CD4-positive, alpha-beta T cell treated with Interleukin-12 subunit alpha and Interleukin-12 subunit beta, for 1 hour (primary cell): ENCODE measurements around the gene IGFBP3.

Experiments used
- DNase-seq: peaks from one replicate; pipeline ENCODE4 v3.0.0-alpha.2; 2020

The IGFBP3 gene

GRCh38 chr7:45922810-45923209, 1.7 kb upstream of the IGFBP3 start:
- peak; percentile 29 for DNase-seq

- peak; percentile 36 for DNase-seq
Observed at GRCh38 chr7:45921699-45922519, 837 bp upstream of the IGFBP3 start.

- no peak for DNase-seq
Observed at GRCh38 chr7:45921381-45921698, 268 bp upstream of the IGFBP3 start.

DNA sequence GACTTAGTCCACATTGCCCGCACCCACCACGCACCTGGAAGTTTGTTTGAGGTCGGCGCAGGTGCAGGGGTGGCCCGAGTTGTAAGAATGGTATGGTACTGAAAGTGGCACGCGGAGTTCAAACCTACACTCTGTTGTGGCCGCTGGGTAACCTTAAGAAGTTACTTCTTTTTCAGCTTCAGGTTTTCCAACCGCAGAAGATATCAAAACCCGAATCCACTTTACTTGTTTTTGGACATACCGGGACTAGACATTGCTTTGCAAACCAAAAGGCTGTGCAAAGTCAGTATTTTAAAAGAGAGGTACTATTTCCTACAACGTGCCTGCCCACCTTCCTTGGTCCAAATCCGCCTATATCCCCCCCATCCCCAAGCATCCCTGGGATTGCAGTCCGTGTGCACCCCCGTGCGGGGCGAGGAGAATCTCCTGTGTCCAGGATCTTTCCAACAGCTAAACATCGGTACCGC, 1.0 kb downstream of the IGFBP3 start:
- DNase-seq, result no peak

DNA sequence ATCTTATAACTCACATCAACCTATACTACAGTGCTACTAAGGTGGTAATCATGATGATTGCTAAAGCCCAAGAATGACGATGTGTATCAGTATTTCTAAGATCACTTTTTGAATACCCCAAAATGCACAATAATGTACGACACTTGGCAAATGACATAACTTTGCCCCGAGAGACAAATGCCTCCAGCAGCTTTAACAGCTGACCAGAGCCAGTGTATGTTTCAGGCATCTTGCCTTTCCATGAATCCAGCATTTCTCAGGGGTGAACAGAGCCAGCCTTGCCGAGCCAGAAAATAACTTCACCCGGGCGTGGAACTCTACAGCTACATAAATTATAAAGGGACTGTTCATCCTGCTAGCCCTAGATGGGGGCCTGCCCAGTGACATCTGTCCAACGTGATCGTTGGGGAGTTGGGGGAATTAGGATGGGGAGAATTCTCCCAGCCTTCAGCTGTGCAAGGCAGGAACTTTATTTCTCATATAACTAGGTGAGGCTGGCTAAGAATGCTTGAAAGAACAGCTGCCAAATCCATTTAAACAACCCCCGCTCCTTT, 1.8 kb downstream of the IGFBP3 start:
- DNase-seq, result no peak

GRCh38 chr7:45918556-45918955, 2.5 kb downstream of the IGFBP3 start:
- no peak for DNase-seq

DNA sequence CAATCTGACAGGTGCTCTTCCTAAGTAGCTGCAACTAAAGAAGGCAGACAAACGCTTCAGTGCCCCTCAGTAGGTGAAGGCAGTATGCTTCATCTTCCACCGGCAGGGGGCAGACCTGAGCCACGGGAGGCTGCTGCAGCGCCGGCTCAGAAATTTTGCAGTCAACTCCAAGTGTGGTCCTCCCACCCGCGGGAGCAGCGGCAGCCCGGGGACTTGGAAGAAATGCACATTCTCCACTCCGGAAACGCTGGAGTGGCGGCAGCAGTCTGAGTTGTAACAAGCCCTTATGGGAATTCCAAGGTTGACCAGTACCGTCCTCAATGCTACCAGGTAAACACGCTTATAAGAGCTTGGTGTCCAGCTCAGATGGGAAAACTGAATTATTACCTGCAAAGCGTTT, 3.4 kb downstream of the IGFBP3 start:
- peak; percentile 67 for DNase-seq

GRCh38 chr7:45917064-45917463, 4.0 kb downstream of the IGFBP3 start:
- no peak for DNase-seq

DNA sequence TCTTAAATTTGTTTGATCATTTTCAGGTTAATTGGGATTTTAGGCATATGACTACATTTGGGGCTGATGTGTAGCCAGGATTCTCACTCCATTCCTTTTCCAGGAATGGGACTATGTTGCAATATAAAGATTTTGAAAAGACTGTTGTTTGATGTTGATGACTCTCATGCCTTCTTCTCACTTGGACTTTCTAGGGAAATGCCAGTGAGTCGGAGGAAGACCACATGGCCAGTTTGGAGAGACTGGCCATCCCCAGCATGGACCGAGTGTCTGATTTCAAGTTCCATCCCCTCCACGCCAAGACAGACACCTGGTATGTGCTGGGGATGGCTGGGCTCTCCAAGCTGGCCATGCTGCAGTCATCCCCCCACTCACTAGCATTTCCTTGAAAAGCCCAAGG, 5.5 kb downstream of the IGFBP3 start:
- no peak for DNase-seq

GRCh38 chr7:45914911-45915310, 6.2 kb downstream of the IGFBP3 start:
- DNase-seq, result no peak

- DNase-seq, result no peak
Observed at GRCh38 chr7:45912972-45913371, 8.1 kb downstream of the IGFBP3 start.

DNA sequence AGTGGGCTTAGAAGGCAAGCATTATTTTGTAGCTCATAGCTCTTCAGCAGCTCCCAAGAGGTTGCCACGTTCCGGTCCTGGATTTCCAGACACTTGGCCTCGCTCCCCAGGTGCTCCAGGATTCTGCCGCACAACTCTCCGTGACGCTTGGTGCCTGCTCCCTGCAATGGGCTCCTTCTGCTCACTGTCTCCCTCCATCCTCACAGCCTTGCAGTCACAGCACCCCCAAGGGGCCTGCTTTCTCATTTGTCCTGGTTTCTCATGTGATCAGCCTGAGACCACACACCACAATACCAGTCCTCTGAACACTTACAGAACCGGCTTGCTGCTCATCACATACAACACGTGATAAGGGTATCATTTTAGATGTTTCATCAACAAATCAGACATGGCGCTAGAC, 9.8 kb downstream of the IGFBP3 start:
- no peak for DNase-seq

DNA sequence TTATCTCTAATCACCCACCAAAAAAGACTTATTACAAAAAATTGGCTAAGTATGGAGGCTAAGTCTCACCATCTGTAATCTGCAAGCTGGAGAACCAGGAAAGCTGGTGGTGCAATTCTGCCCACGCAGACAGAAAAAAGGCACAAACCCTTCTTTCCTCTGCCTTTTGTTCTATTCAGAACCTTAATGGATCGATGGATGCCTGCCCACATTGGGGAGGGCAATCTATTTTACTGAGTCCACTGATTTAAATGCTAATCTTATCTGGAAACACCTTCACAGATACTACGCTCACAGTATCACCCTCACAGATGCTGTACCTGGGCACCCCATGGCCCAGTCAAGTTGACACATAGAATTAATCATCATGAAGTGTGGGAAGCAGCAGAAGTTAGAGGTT, 10.2 kb downstream of the IGFBP3 start:
- no peak for DNase-seq

DNA sequence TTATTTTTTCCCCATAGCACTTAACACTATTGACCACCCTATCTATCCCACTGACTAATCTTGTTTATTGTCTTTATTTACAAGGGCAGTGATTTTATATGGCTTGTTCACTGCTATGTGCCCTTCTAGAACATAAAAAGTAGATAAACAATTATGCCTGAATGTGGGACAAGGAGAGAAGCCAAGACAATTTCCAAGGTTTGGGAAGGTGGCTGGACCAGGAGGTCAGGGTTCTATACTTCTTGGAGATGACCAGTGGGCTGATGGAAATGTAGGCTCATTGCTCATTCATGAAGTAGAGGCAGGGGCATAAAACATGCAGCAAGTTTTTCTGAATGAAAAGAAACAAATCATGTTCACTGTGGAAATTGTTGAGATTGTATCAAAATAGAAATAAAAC, 11.5 kb downstream of the IGFBP3 start:
- DNase-seq, result no peak

- no peak for DNase-seq
Observed at GRCh38 chr7:45902820-45903219, 18.3 kb downstream of the IGFBP3 start.

GRCh38 chr7:45901566-45901965, 19.5 kb downstream of the IGFBP3 start:
- DNase-seq, result no peak

DNA sequence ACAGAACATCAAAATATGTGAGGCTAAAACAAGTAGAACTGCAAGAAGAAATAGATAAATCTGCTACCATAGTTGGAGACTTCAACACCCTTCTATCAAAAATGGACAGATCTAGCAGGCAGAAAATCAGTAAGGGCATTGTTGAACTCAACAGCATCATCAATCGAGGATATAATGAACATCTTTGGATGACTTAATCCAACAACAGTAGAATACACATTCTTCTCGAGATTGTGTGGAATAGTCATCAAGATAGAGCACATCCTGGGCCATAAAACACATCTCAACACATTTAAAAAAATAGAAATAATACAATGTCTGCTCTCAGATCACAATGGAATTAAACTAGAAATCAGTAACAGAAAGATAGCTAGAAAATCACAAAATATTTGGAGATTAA, 22.9 kb downstream of the IGFBP3 start:
- DNase-seq, result no peak

DNA sequence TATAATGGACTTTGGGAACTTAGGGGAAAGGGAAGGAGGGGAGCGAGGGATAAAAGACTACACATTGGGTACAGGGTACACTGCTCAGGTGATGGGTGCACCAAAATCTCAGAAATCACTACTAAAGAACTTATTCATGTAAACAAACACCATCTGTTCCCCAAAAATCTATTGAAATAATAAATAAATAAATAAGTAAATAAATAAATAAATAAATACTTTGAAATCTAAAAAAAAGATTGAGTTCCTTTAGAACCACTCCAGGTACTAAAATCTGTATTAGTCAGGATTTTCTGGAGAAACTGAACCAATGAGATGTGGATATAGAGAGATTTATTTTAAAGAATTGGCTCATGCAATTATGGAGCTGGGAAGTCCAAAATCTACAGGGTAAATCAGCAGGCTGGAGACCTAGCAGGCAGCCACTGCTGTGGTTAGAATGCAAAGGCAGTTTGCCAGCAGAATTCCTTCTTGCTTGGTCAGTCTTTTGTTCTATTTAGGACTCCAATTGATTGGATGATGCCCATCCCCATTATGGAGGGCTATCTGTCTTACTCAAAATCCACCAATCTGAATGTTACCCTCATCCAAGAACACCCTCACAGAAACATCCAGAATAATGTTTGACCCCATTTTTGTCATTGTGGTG, 23.9 kb downstream of the IGFBP3 start:
- DNase-seq, result no peak

DNA sequence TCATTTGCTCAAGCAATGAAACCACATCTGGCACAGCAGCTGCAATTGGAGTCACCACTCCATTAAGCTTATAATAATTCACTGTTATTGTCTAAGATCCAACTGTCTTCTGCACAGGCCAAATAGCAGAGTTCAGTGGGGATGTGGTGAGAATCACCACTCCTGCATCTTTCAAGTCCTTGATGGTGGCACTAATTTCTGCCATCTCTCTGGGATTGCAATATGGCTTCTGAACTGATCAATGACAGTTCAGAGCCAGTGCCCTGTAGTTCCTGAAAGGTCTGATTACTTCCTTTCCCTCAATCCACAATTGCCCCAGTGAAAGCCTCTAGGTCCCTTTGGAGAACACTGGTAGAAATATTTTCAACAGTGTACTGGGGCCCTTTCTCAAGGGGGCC, 26.4 kb downstream of the IGFBP3 start:
- DNase-seq, result no peak

DNA sequence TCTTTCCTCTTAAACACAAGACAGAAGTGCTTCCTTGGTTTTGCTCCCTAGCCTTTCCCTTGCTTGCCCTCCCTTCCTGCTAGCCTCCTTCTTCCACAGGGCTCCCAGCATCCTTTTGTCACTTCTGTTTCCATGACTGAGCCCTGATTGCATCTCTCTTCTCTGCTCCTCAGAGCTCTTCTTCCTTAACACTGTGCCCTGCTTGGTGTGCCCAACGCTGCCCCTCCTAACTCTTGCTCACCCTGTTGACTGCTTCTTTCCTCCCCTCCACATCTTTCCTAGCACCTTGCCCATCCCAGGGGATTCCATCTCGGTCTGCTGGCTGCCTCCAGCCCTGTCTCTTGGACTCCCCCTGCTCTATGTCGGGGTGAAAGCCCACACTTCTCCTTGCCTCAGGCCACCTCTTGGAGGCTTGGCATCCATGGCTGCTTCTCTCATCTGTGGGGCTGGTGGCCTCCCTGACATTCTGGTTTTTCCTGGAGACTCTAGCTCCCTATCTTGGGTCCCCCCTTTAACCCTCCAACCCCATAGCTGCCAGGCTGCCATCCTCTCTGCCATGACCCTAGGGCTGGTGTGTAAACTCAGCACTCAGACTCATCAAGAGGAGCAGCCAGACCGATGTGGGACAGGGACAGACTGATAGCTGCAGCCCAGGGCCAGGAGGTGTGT, 26.9 kb downstream of the IGFBP3 start:
- no peak for DNase-seq

DNA sequence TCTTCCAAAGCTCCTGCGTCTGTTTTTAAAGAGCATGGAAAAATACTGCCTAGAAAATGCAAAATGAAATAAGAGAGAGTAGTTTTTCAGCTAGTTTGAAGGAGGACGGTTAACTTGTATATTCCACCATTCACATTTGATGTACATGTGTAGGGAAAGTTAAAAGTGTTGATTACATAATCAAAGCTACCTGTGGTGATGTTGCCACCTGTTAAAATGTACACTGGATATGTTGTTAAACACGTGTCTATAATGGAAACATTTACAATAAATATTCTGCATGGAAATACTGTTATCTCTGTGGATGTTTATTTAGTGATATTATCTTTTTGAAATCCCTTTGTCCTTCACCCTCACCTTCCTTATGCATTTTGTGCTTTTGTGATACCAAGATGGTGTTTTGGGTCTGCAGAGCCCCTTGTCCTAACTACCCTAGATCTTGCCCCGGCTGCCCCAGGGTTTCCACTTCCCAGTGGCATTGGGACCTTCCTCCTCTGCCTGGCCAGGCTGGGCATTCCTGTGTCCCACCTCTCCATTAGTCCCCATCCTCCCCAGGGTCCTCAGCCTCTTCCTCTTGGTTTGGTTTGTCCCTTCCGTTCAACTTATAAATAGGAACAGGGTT, 27.6 kb downstream of the IGFBP3 start:
- DNase-seq, result no peak

- DNase-seq, result no peak
Observed at GRCh38 chr7:45892407-45893035, 28.6 kb downstream of the IGFBP3 start.
